ENCODE measurements around the gene SLC35F3.

- no peak for TF ChIP-seq POLR2AphosphoS5 (IDR thresholded peaks at IDR 0.05; ENCODE audit: low read depth, low read length)
- no peak for TF ChIP-seq REST (IDR thresholded peaks at IDR 0.05; ENCODE audit: insufficient read depth in 1 of 2, low read depth in 2 of 2, low read length in 2 of 2)
- TF ChIP-seq TAF1 (IDR thresholded peaks at IDR 0.05; ENCODE audit: borderline replicate concordance, insufficient read depth, low read length) = no peak
- TF ChIP-seq SIN3A (IDR thresholded peaks at IDR 0.05; ENCODE audit: borderline replicate concordance, insufficient read depth, low read length) = no peak
Observed at GRCh38 chr1:234176000-234176399, 271.5 kb downstream of the SLC35F3 start.

Measured in PFSK-1 (cell line).